ENCODE results near the gene HS2ST1. TPM values are rescaled to one million over a fixed set of nuclear protein-coding genes. Genes with fewer than 3 reads are reported as not detected.
A peak's percentile ranks its signal among the peaks of the same experiment; 100 is the strongest.

The HS2ST1 gene
- polyA plus RNA-seq, 1 experiment: 22.4 TPM

DNA sequence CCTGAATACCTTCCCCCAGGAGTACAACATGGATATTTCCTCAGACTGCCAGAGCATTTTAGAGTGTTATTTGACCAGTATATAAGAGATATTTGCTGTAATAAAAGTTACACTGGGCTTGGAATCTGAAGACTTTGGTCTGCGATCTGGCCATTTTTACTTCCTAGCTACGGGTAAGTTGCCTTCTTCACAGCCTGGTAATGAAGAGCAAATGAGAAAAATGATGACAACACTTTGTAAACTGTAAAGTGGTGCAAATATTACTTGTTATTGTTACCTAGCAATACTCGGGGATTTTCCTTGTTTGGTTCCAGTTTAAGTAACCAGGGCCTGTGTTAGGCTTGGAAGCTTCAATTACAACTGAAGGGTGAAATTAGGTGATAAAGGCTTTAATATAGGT, 233.4 kb downstream of the HS2ST1 start:
- TF ChIP-seq, protein P1, sequence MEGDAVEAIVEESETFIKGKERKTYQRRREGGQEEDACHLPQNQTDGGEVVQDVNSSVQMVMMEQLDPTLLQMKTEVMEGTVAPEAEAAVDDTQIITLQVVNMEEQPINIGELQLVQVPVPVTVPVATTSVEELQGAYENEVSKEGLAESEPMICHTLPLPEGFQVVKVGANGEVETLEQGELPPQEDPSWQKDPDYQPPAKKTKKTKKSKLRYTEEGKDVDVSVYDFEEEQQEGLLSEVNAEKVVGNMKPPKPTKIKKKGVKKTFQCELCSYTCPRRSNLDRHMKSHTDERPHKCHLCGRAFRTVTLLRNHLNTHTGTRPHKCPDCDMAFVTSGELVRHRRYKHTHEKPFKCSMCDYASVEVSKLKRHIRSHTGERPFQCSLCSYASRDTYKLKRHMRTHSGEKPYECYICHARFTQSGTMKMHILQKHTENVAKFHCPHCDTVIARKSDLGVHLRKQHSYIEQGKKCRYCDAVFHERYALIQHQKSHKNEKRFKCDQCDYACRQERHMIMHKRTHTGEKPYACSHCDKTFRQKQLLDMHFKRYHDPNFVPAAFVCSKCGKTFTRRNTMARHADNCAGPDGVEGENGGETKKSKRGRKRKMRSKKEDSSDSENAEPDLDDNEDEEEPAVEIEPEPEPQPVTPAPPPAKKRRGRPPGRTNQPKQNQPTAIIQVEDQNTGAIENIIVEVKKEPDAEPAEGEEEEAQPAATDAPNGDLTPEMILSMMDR (IDR thresholded peaks at IDR 0.05; ENCODE audit: low read depth, low read length): no peak
- DNase-seq (ENCODE audit: low read depth, low spot score): no peak
- Histone ChIP-seq H3K27ac (ENCODE audit: low read depth, low read length) (no peak overlapping the region), H3K4me3 (ENCODE audit: low read depth, low read length) (no peak overlapping the region), H3K9me3 (ENCODE audit: control insufficient read depth, insufficient read depth, low read length) (no peaks in the 10 kb centered on the region), H3K27me3 (ENCODE audit: control insufficient read depth, insufficient read depth, low read length) (peaks cover 6% of the 10 kb centered on the region)
- POLR2A ChIA-PET: no interaction called here
- CTCF ChIA-PET: interaction anchor here (1.1 kb wide), 1 partner anchor 17 kb away, joined by 4 read pairs; no protein-coding TSS in a partner anchor

DNA sequence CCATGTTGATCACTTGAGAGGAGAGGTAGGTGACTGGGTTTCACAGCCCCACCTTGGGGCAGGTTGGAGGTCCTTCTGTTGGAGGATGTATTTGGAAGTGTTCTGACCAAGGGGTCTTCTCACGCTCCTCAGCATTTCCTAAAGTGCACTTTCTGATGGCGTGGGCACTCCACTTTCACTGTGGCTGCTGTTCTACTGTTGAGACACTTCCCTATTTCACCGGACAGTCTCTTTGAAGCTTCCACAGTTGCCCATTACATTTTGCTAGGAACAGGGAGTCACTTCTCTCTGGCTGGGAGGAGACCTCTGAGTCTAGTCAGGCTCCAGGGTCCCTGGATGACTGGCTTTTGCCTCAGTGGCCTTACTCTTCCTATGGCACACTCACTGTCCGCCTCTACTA, 234.2 kb downstream of the HS2ST1 start:
- DNase-seq (ENCODE audit: low read depth, low spot score): no peak
- TF ChIP-seq, protein P1 (IDR thresholded peaks at IDR 0.05; ENCODE audit: low read depth, low read length): no peak
- CTCF ChIA-PET: interaction anchor here (1.1 kb wide), 2 partner anchors 17 to 798 kb away, joined by 3 to 4 read pairs; no protein-coding TSS in a partner anchor
- Histone ChIP-seq H3K27ac (ENCODE audit: low read depth, low read length) (no peak overlapping the region), H3K9me3 (ENCODE audit: control insufficient read depth, insufficient read depth, low read length) (no peaks in the 10 kb centered on the region), H3K4me3 (ENCODE audit: low read depth, low read length) (no peak overlapping the region), H3K27me3 (ENCODE audit: control insufficient read depth, insufficient read depth, low read length) (peaks cover 2% of the 10 kb centered on the region)
- POLR2A ChIA-PET: no interaction called here

DNA sequence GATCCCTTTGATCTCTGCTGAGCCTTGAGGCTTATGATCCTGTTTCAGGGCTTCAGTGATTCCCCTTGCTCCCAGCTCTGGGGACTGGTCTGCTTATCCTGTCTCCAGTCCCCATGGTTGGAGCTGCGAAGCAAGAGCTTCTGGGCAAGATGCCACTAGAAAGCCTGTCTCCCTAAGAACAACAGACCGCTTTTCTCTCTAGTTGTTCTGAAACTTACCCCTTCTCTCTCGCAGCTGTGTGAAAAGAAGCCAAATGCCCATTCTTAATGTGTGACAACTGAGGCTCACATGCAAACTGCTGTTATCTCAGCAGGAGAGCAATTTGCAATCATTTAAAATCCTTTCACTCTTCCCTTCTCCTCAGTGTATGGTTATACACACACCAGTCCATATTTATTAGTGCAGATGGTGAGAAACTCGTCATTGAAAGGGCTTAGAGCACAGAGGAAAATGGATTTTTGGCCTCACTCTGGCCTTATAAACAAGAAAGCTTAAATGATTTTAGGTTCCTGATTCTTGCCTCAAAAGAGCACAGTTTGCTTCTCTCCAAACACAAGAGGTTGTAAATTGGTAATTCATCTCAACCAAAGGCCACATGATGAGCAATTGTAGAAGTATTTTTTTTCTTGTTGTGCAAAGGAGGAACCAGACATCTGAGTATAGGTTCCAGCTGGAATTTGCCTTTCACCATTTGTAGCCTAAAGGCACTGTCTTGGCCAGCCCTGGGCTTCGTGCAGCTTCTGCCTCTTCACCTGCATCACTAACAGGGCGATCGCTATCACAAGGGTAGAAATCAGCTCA, 235.0 kb downstream of the HS2ST1 start:
- CTCF ChIA-PET: interaction anchor here (1.0 to 1.7 kb wide), 6 partner anchors 15 to 798 kb away, joined by 3 to 7 read pairs (median 3); partner anchors contain the start of gene SH3GLB1
- H3K27me3 ChIP-seq (ENCODE audit: control insufficient read depth, insufficient read depth, low read length): peaks cover under 1% of the 10 kb centered on the region
- peak; percentile 38 for DNase-seq (ENCODE audit: low read depth, low spot score)
- H3K27ac ChIP-seq (ENCODE audit: low read depth, low read length): peak overlapping the region; percentile 42
- POLR2A ChIA-PET: interaction anchor here (0.9 to 1.5 kb wide), 3 partner anchors 15 to 179 kb away, joined by 3 to 4 read pairs (median 3); no protein-coding TSS in a partner anchor
- TF ChIP-seq, protein P1 (IDR thresholded peaks at IDR 0.05; ENCODE audit: low read depth, low read length): no peak
- H3K9me3 ChIP-seq (ENCODE audit: control insufficient read depth, insufficient read depth, low read length): no peaks in the 10 kb centered on the region
- H3K4me3 ChIP-seq (ENCODE audit: low read depth, low read length): no peak overlapping the region

DNA sequence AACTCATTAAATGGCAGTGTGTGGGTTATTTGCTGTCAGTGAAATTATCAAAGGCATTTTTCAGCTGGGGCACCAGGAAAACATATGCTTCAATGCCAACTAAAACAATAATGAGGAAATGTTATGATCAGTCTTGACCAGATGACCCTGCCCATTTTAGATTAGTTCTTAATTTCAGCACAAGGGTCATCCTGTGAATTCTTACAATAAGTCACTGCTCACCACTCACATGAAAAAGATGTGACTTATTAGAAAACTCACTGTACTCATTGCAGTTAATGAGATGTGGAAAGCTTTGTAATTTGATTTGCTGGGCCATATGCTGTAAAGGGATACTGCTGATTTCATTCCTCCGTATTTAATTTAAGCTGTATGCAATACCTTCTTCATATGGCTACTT, 235.7 kb downstream of the HS2ST1 start:
- ChIA-PET POLR2A (interaction anchor here (0.9 to 1.5 kb wide), 3 partner anchors 16 to 178 kb away, joined by 3 to 4 read pairs (median 3); no protein-coding TSS in a partner anchor), CTCF (interaction anchor here (1.0 to 1.7 kb wide), 5 partner anchors 16 to 446 kb away, joined by 3 to 7 read pairs (median 3); partner anchors contain the start of gene SH3GLB1)
- Histone ChIP-seq H3K4me3 (ENCODE audit: low read depth, low read length) (no peak overlapping the region), H3K27ac (ENCODE audit: low read depth, low read length) (no peak overlapping the region), H3K9me3 (ENCODE audit: control insufficient read depth, insufficient read depth, low read length) (no peaks in the 10 kb centered on the region), H3K27me3 (ENCODE audit: control insufficient read depth, insufficient read depth, low read length) (no peaks in the 10 kb centered on the region)
- DNase-seq (ENCODE audit: low read depth, low spot score): no peak
- TF ChIP-seq, protein P1 (IDR thresholded peaks at IDR 0.05; ENCODE audit: low read depth, low read length): no peak

Data from AG04450 (cell line).